Fibroblast of skin of right biceps (primary cell): ENCODE measurements around the gene GBX2.

Experiments used
- DNase-seq: peaks from one replicate; pipeline ENCODE4 v3.0.0-alpha.2; 2013

The GBX2 gene

GRCh38 chr2:236180076-236180816 lies 12.1 kb upstream of the GBX2 start:
- DNase-seq, result peak; percentile 87

- DNase-seq, result peak; percentile 49
These were observed 11.3 kb upstream of the GBX2 start for GRCh38 chr2:236179236-236180075.

- peak; percentile 28 for DNase-seq
These were observed 10.7 kb upstream of the GBX2 start for GRCh38 chr2:236178890-236179235.

DNA sequence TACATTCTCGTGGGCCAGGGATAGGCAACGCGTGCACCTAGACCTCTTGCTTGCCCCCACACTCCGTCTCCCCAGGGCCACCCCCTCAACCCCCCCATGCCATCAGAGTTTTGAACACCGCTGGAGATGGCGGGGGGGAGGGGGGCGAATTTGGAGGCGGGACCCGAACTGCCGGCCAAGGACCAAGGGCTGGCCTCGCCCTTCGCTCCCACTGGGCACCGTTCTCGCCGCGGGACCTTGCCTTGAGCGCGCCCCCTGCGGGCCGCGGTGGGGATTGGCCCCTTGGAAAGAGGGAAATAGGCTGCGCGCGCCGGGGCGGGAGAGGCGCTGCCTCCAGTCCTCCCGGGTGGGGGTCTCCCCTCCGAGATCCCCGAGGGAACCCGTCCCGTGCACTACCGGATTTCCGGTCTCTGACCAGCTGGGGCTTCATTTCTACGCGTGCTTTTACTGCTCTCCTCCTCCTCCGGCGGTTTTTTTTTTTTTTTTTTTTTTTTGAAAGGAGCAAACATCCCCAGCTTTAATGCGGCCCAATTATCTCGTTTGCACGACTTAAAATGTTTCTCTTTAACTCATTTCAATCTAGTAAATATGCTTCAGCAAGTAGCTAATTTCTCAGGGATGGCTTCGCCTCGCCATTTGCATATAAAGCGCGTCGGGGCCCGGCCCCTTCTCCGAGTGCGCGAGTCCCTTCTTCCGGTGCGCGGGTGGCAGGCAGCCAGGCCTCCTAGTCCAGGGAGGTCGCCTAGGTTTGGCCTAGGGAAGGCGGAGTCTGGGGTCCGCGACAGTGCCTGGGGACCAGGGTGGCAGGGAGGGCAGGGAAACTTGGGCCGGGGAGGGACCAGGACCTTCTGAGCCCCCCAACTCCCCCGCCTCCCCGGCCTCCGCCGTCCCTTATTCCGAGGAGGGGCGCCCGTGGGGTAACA lies 10.0 kb upstream of the GBX2 start:
- peak; percentile 69 for DNase-seq

- peak; percentile 70 for DNase-seq
These were observed 9.4 kb upstream of the GBX2 start for GRCh38 chr2:236177604-236177966.

DNA sequence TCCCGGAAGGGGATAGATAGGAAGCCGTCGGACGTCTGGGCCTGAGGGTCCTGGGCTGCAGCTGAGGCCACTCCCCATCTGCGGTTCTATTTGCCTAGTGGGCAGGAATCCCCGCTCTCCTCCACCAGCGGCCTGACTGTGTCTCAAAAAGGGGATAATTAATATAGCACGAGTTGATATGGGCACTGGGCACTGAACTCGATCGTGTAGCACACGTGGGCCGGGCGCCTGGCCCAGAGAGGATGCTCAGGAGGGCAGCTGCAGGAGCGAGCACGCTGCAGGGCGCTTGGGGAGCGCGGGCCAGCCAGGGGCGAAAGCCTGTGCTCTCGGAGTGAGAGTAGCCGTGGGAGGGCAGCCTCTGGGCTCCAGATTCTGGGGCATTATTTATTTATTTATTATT lies 8.8 kb upstream of the GBX2 start:
- no peak for DNase-seq

GRCh38 chr2:236176417-236176816 lies 8.2 kb upstream of the GBX2 start:
- peak; percentile 47 for DNase-seq

DNA sequence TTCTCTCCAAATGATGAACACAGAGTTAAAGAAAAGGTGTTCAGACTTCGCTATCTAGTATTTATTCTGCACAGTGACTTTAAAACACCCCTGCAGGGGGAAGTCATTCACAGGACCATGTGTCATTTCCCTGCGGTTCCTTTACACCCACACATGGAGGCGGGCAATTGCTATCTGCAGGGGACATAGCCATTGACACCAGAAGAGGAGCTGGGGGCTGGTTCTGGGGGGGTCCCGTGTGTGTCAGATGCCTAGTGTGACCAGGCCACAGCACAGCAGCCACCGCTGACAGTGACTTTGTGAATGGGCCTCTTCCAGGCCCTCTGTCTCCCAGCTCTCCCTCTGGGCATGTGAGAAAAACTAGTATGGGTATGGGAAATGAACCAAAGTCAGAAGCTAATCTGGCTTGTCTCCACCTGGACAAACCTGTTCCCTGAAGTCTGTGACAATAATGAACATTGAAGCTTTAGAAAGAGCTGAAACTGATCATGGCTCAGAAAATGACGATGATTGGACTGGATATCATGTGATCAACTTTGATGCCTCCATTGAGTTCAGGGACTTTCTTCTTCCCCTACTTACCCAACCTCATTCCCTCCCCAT lies 7.5 kb upstream of the GBX2 start:
- no peak for DNase-seq

GRCh38 chr2:236173729-236174607 lies 5.8 kb upstream of the GBX2 start:
- DNase-seq, result no peak

DNA sequence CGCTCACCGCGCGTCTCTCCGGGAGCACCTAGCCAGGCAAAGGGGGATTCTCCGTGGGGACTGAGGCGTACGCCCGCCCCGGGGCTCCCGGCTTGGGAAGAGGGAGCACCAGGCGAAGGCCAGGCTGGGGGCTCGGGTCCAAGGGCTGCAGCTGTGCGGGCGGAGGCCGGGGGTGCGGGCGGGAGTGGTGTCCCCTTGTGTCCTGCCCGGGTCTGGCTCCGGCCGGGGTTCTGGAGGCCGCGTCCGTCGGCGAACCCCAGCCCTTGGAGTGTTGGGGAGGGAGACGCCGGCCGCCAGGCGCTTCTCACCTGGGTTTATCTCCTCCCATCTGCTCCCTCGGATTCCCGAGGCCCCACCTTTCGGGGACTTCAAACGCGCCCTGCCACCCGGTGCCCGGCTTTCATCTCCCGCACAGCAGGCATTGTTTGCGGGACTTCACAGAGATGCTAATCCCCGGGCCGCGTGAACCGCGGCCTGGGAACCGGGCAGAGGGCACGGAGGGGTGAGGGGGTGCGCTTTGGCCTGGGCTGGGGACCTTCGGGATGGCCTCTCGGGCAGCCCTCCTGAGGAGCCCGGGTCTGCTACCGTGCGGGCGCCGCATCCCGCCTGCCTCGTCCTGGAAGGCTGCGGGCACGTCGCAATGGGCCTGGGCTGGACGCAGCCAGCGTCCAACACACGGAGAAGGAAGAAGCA lies 5.0 kb upstream of the GBX2 start:
- DNase-seq, result no peak

DNA sequence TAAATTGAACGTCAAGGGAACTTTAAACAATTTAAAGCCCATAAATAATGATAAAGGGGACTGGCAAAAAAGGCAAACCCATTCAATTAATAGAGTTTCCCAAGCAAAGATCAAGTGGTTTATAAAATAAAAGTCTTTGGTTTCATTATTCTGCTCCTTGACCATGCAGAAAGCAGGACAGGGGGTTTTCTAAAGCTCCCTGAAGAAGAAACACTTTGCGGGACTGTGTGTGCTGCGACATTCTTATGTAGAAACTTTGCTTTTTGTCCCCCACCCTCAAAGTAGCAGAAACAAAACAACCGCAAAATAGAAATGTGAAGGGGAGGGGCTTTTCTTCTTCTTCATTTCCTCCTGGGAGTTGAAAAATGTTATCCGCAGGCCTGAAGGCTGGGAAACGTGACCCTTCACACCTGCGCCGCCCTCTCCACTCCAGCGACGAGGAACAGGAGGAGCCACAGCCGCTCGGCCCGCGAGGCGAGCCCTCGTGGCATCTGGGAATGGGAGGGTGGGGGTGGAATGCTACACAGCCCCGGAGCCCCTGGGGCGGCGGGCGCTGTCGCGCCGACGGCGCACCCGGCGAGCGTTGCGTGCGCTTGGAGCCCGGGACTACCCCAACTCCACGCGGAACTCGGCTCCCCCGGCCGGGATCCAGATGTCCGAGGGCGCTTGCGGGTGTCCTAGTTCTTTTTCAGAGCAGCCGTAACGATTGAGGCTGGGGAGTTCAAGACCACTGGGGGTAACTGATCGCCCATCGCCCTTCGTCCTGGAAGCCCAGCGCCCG lies 4.3 kb upstream of the GBX2 start:
- DNase-seq, result no peak

DNA sequence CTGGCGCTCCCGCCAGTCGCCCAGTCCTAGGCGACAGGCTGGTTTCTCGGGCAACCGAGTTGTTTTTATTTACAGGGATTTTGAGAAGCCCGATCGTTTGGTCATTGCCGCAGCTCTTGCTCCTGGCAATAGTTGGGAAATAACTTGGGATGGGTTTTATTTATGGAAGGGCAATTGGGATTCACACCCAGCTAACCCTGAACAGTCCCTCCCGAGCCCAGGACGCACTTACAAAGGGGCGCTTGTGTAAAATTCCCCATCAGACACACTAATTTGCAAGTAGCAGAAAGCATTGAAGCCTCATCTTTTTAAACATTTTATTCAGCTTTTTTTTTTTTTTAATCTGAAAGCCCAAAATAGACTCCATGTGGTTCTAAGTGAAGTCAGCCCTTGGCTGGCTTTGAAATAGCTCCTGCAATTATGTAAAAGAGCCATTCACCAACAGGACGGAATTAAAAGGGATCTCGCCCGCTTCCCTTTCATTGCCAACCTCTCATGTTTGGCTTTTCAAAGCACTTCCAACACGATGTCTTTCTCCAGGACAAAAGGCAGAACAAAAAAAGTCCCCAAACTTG lies 3.6 kb upstream of the GBX2 start:
- no peak for DNase-seq

DNA sequence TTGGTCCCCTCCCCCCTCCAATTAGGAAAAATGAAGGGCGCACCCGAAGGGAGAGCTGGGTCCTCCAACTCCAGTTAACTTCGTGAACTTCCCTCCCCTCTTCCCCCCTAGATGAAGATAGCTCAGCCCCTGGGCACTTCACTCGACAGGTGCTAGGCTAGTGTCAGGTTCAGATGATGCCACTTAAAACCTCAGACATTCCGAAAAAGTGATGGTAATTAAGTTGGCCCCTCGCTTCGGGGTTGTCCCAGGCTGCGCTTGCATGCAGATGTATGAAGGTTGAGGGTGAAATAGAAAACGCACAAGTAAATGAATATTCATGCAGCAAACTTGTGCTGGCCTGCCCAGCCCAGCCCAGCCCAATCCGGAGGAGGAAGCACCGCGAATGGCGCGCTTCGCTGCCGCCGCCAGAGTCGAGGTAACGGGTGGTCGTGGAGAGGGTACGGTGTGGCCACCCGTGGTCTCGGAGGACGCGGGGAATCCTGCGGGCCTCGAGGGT lies 3.0 kb upstream of the GBX2 start:
- no peak for DNase-seq

GRCh38 chr2:236170590-236171165 lies 2.5 kb upstream of the GBX2 start:
- DNase-seq, result no peak

GRCh38 chr2:236169741-236170589 lies 1.8 kb upstream of the GBX2 start:
- DNase-seq, result no peak

GRCh38 chr2:236169151-236169721 lies 1.1 kb upstream of the GBX2 start:
- DNase-seq, result no peak

DNA sequence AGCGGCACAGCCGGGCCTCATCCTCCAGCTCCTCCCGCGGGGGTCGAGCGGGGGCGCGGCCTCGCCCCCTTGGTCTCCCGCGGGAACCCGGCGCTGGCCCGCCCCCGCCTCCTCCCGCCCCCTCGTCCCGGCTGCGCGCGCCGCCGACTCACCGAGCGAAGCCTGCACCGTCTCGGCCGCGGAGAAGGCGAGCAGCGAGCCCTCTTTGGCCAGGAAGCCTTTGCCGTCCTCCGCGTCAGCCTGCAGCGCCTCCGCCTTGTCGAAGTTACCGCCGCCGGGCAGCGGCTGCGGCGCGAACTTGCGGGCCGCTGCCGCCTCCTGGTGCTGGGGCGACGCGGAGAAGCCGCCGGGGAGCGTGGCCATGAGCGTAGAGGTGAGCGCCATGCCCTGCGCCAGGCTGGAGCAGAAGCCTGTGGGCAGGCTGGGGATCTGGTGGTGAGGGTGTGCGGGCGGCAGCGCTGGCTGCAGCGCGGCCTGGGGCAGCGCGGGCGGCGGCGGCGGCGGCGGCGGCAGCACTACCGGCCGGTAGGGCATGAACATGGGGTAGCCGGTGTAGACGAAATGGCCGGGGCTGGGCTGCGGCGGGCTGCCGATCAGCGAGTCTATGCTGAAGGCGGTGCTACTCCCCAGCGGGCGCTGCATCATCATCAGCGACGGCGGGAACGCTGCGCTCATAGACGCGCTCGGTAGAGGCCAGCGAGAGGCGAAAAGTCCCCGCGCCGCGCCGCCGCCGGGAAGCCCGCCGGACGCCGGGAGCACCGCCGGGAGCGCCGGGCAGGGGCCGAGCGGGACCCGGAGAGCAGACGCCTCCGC lies 683 bp downstream of the GBX2 start:
- peak; percentile 41 for DNase-seq
